ENCODE results near the gene EZR.
A peak's percentile ranks its signal among the peaks of the same experiment; 100 is the strongest.

DNA sequence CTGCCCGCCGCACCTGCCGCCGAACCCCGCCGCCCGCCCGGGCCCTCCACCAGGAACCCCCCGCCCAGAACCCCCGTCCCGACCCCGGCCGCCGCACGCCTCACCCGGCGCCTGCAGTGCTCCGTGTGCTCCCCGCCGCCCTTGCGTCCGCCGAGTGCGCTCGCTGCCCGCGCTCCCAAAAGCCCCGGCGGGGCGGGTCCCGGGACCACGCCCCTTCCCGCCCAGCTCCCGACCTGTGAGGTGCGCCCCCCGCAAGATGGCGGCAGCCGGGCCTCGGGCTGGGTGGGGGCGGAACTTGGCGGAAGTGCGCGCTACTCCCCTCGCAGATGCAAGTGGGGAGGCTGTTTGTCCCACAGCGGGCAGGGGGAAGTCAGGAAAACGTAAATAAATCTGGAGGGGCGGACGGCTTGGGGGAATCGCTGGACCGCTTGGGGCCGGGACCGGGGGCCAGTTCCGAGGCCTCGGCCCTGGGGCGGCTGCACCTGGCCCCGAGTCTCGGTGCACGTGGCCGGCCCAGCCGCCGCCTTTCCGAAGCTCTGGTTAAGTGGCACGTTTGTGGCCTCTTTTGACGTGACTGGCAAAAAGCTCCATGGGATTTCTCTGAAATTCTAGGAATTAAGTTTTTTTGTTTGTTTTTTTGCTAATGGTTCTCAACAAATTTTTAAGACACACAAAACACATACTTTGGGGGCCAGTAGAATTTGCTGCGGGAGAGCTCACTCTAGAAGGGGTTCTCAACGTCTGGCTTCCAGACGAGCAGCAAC is at the start of gene EZR:
- peak in 2 of 4 donors; percentile 71 to 90 for TF ChIP-seq POLR2A (IDR thresholded peaks at IDR 0.05)
- TF ChIP-seq, protein P1, sequence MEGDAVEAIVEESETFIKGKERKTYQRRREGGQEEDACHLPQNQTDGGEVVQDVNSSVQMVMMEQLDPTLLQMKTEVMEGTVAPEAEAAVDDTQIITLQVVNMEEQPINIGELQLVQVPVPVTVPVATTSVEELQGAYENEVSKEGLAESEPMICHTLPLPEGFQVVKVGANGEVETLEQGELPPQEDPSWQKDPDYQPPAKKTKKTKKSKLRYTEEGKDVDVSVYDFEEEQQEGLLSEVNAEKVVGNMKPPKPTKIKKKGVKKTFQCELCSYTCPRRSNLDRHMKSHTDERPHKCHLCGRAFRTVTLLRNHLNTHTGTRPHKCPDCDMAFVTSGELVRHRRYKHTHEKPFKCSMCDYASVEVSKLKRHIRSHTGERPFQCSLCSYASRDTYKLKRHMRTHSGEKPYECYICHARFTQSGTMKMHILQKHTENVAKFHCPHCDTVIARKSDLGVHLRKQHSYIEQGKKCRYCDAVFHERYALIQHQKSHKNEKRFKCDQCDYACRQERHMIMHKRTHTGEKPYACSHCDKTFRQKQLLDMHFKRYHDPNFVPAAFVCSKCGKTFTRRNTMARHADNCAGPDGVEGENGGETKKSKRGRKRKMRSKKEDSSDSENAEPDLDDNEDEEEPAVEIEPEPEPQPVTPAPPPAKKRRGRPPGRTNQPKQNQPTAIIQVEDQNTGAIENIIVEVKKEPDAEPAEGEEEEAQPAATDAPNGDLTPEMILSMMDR (IDR thresholded peaks at IDR 0.05), result no peak

Data from esophagus squamous epithelium (tissue), 4 donors.